RWPE2 (cell line): Measurements from ENCODE around the gene HBD.

Experiments used
- ATAC-seq: fragments of 200-7000 bp; cut with Tn5 transposase; 3 replicates; pipeline ENCODE4 v1.9.1; 2021; ENCODE audit warnings: low read depth
- DNase-seq: peaks from one replicate; pipeline ENCODE4 v3.0.0-alpha.2; 2020; ENCODE audit warnings: low spot score
- H3K27ac ChIP-seq: fragments of 450-650 bp; 2 replicates; pipeline ENCODE4 v1.5.1; 2017; ENCODE audit warnings: mild to moderate bottlenecking; ENCODE audit not compliant: poor library complexity, severe bottlenecking
- H3K27me3 ChIP-seq: fragments of 250-450 bp; sonication (Bioruptor Pico); 2 replicates; pipeline ENCODE4 v1.5.1; 2021; ENCODE audit warnings: mild to moderate bottlenecking, moderate library complexity; ENCODE audit not compliant: insufficient read depth, poor library complexity, severe bottlenecking
- H3K36me3 ChIP-seq: fragments of 250-450 bp; sonication (Bioruptor Pico); 2 replicates; pipeline ENCODE4 v1.5.1; 2020; ENCODE audit warnings: low read depth, mild to moderate bottlenecking, moderate library complexity
- H3K4me1 ChIP-seq: fragments of 250-450 bp; sonication (Bioruptor Pico); 2 replicates; pipeline ENCODE4 v1.5.1; 2021; ENCODE audit warnings: mild to moderate bottlenecking, moderate library complexity; ENCODE audit not compliant: insufficient read depth, poor library complexity, severe bottlenecking
- H3K4me3 ChIP-seq: fragments of 250-450 bp; sonication (Bioruptor Pico); 2 replicates; pipeline ENCODE4 v1.5.1; 2021; ENCODE audit warnings: mild to moderate bottlenecking, moderate library complexity; ENCODE audit not compliant: severe bottlenecking
- H3K9me3 ChIP-seq: fragments of 250-450 bp; sonication (Bioruptor Pico); 2 replicates; pipeline ENCODE4 v1.5.1; 2021; ENCODE audit warnings: mild to moderate bottlenecking, moderate library complexity; ENCODE audit not compliant: severe bottlenecking
- TF ChIP-seq, protein P1 (sequence below): fragments of 450-650 bp; IDR thresholded peaks from one replicate; pipeline ENCODE4 v1.5.1; 2017; ENCODE audit warnings: mild to moderate bottlenecking, moderate library complexity; ENCODE audit not compliant: poor library complexity, severe bottlenecking

HBD gene

DNA sequence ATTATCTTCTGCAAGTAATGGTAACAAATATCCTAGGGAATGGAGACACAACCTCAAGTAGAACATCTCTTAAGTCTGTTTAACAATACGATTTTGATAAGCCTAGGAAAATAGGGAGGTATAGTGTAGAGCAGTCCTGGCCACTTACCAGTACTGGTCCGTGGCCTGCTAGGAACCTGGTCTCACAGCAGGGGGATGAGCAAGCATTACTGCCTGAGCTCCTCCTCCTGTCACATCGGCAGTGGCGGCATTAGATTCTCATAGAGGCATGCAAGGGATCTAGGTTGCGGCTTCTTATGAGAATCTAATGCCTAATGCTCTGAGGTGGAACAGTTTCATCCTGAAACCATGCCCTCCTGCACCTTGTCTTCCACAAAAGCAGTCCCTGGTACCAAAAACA is 38.2 kb downstream of the HBD start:
- DNase-seq: no peak
- no peak overlapping the region for H3K27ac ChIP-seq
- TF ChIP-seq, protein P1, sequence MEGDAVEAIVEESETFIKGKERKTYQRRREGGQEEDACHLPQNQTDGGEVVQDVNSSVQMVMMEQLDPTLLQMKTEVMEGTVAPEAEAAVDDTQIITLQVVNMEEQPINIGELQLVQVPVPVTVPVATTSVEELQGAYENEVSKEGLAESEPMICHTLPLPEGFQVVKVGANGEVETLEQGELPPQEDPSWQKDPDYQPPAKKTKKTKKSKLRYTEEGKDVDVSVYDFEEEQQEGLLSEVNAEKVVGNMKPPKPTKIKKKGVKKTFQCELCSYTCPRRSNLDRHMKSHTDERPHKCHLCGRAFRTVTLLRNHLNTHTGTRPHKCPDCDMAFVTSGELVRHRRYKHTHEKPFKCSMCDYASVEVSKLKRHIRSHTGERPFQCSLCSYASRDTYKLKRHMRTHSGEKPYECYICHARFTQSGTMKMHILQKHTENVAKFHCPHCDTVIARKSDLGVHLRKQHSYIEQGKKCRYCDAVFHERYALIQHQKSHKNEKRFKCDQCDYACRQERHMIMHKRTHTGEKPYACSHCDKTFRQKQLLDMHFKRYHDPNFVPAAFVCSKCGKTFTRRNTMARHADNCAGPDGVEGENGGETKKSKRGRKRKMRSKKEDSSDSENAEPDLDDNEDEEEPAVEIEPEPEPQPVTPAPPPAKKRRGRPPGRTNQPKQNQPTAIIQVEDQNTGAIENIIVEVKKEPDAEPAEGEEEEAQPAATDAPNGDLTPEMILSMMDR: no peak
- H3K9me3 ChIP-seq: no peaks in the 10 kb centered on the region
- no peaks in the 10 kb centered on the region for H3K36me3 ChIP-seq
- H3K4me1 ChIP-seq: no peaks in the 10 kb centered on the region
- no peaks in the 10 kb centered on the region for H3K27me3 ChIP-seq
- H3K4me3 ChIP-seq: no peak overlapping the region
- no peak for ATAC-seq

DNA sequence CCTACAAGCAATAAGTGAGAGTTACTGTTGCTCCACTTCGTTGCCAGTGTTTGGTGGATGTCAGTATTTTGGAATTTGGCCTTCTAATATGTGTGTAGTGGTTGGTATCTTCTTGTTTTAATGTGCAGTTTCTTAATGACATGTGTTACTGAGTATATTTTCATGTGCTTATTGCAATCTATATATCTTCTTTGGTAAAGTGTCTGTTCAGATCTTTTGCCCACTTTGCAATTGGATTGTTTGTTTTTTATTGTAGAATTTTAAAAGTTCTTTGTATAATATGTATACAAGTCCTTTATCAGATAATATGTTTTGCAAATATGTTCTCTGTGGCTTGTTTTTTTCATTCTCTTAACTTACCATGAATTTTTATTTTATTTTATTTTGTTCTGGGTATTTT is 41.5 kb downstream of the HBD start:
- DNase-seq (no peak), ATAC-seq (no peak)
- Histone ChIP-seq H3K4me3 (no peak overlapping the region), H3K27ac (no peak overlapping the region), H3K9me3 (peaks cover 1% of the 10 kb centered on the region), H3K4me1 (no peaks in the 10 kb centered on the region), H3K27me3 (no peaks in the 10 kb centered on the region), H3K36me3 (no peaks in the 10 kb centered on the region)
- TF ChIP-seq, protein P1: no peak

DNA sequence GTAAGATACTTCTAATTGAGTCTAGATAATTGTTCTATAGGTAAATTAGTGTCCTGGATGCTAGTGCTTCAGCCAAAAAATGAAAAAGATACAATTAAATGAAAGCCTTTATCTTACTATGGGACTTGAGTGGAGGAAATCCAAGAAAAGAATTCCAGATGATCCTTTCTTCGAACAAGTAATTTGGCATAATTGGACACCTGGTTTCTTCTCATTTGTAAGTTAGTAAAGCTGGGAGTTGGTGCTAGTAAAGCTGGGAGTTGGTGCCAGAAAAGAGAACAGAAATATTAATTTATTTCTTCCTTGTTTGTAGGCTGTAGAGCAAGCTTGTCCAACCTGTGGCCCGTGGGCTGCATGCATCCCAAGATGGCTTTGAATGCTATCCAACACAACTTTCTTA is 46.1 kb downstream of the HBD start:
- peaks cover 1% of the 10 kb centered on the region for H3K9me3 ChIP-seq
- H3K4me3 ChIP-seq: no peak overlapping the region
- H3K27ac ChIP-seq: no peak overlapping the region
- no peaks in the 10 kb centered on the region for H3K4me1 ChIP-seq
- H3K27me3 ChIP-seq: no peaks in the 10 kb centered on the region
- ATAC-seq: no peak
- no peaks in the 10 kb centered on the region for H3K36me3 ChIP-seq
- TF ChIP-seq, protein P1: no peak
- DNase-seq: no peak
